Fibroblast of villous mesenchyme (primary cell): ENCODE results near the gene ELL3. TPM values are rescaled to one million over a fixed set of nuclear protein-coding genes. Genes with fewer than 3 reads are reported as not detected.
"Not testable (repeated sequence)": the region's sequence is repeated elsewhere in the genome, so short reads cannot be mapped to it uniquely, and the experiment has no call there.

ENCODE experiments used
- DNase-seq: peaks from one replicate; pipeline ENCODE4 v3.0.0-alpha.2; 2010; ENCODE audit warnings: low read depth
- H3K4me3 ChIP-seq: 2 replicates; pipeline ENCODE4 v1.5.1; 2011; ENCODE audit warnings: low read depth, mild to moderate bottlenecking, low read length
- CTCF ChIP-seq: IDR thresholded peaks from 2 replicates; pipeline ENCODE4 v1.5.1; 2012; ENCODE audit warnings: low read depth, mild to moderate bottlenecking, low read length; ENCODE audit not compliant: insufficient read depth
- small RNA-seq: library from RNA; depleted of rRNA; stranded (forward); fragments of <200 nt; gene quantifications from one replicate; pipeline ENCODE3, GENCODE V24; 2012
- total RNA-seq: library from RNA; depleted of rRNA; stranded (reverse); fragments of >200 nt; gene quantifications from 2 replicates; pipeline ENCODE4 v1.2.3, GENCODE V29; 2012

ELL3 gene
- total RNA-seq, 1 donor: 4.3 TPM

- no peak for TF ChIP-seq CTCF
- H3K4me3 ChIP-seq: peak overlapping the region; percentile 73
- DNase-seq: peak; percentile 36
Measured at GRCh38 chr15:43748376-43748775, 28.4 kb downstream of the ELL3 start.

- H3K4me3 ChIP-seq: peak overlapping the region; percentile 73
- peak; percentile 48 for DNase-seq
Measured at GRCh38 chr15:43746903-43747309, 29.9 kb downstream of the ELL3 start.

DNA sequence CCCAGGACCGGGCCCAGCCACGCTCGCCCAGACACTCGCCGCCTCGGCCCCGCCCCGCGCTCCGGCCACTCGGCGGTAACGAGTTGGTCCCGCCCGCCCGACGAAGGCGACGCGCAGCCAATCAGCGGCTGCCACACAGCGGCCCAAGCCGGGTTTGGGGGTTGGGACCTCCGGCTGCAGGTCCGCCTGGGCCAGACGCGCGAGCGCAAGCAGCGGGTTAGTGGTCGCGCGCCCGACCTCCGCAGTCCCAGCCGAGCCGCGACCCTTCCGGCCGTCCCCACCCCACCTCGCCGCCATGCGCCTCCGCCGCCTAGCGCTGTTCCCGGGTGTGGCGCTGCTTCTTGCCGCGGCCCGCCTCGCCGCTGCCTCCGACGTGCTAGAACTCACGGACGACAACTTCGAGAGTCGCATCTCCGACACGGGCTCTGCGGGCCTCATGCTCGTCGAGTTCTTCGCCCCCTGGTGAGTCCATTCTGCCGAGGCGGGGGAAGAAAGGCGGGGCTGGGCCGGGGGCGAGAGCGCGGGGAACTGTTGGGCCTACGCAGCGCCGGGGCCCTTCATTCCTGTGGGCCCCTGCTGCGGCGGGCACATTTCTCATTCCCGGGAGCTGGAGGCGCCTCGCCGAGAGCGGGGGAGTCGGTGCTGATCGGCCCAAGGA lies 30.4 kb downstream of the ELL3 start, which contains the start of gene PDIA3:
TSS of gene PDIA3 (plus strand) at position 194 of the 658 bp plus-strand sequence. CDS start at position 296, 102 bp downstream.
- peak; percentile 93 for DNase-seq
- H3K4me3 ChIP-seq: peak within 1 kb of the TSS; percentile 73

DNA sequence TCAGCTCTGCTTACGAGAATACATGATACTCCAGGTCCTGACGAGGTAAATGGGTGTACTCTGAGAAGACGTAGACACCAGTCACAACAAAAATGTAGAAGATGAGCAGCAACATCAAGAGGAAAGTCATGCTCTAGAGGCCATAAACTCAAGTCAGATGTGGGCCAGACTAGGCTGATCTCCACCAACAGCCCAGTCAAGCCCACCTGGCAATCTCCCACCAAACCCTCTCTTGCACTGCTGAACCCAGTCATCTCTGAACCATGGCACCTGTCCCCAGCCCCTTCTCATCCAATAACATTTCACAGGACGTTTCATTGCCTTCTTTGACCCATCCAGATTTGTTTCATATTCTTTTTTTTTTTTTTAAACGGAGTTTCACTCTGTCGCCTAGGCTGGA lies 41.4 kb downstream of the ELL3 start:
- TF ChIP-seq CTCF: no peak
- DNase-seq: no peak

GRCh38 chr15:43728053-43728725 lies 48.6 kb downstream of the ELL3 start:
- H3K4me3 ChIP-seq, DNase-seq: not testable (repeated sequence)

More for the DNA sequence above, 41.4 kb downstream of the ELL3 start:
- H3K4me3 ChIP-seq: no peak overlapping the region

GRCh38 chr15:43726306-43726705 lies 50.5 kb downstream of the ELL3 start:
- not testable (repeated sequence) for DNase-seq, H3K4me3 ChIP-seq

DNA sequence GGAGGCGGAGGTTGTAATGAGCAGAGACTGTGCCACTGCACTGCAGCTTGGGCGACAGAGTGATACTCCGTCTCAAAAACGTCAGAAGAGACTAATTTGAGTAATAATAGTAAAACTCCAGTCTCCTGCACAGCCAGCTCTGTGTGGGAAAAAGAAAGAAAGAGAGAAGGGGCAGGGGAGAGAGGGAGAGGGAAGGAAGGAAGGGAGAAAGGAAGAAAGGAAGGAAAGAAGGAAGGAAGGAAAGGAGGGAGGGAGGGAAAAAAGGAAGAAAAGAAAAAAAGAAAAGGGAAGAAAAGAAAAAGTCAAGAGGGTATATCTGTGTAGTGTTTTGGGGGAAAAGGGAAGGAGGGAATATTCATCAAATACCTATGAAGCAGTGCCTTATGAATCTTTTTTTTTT lies 53.6 kb downstream of the ELL3 start:
- TF ChIP-seq CTCF: no peak
- H3K4me3 ChIP-seq: no peak overlapping the region
- no peak for DNase-seq

Small RNA genes within 50 kb of the gene (small RNA-seq; reads per million reads assigned to genes)
- not detected for gene MIR1282
- gene RNU6-354P: not detected

Other genes with a start within 250 kb of the ELL3 start
- 27.1 and 28.5 TPM in 2 replicates for gene PPIP5K1, start 186.8 kb downstream of the ELL3 start, total RNA-seq
- not detected in 2 replicates for gene CKMT1B, start 182.9 kb downstream of the ELL3 start, total RNA-seq
- not detected in 2 replicates for gene STRC, start 158.2 kb downstream of the ELL3 start, total RNA-seq
- gene CATSPER2, start 128.1 kb downstream of the ELL3 start, total RNA-seq: 0.32 and 0.86 TPM in 2 replicates
- gene CKMT1A, start 83.1 kb downstream of the ELL3 start, total RNA-seq: not detected in 2 replicates
- 120 and 185 TPM in 2 replicates for gene PDIA3, start 30.5 kb downstream of the ELL3 start, total RNA-seq
- gene SERF2, start 15.4 kb upstream of the ELL3 start, total RNA-seq: 255 and 321 TPM in 2 replicates
- under 0.01 TPM in 1 of 2 replicates, not detected in the other for gene SERINC4, start 23.3 kb upstream of the ELL3 start, total RNA-seq
- gene HYPK, start 23.6 kb upstream of the ELL3 start, total RNA-seq: 6.4 and 6.9 TPM in 2 replicates
- 15.8 and 23.7 TPM in 2 replicates for gene MFAP1, start 47.7 kb upstream of the ELL3 start, total RNA-seq
- gene WDR76, start 50.0 kb upstream of the ELL3 start, total RNA-seq: 15.1 and 17.7 TPM in 2 replicates